Naive thymus-derived CD4-positive, alpha-beta T cell (primary cell): ENCODE results near the gene CEP85. TPM values are rescaled to one million over a fixed set of nuclear protein-coding genes. Genes with fewer than 3 reads are reported as not detected.

Experiments used
- ATAC-seq: fragments of 150-1000 bp; cut with Tn5 transposase; 2 replicates; pipeline ENCODE4 v1.10.0; 2021; ENCODE audit warnings: mild to moderate bottlenecking, moderate library complexity
- CTCF ChIA-PET: fragments of 350-600 bp; sonication (Branson Sonifier 250); formaldehyde crosslinking; loops from one replicate; lab custom pipeline; 2021; ENCODE audit warnings: antibody characterized with exemption; lab: Charles Lee
- POLR2A ChIA-PET: fragments of 350-600 bp; sonication (Branson Sonifier 250); formaldehyde crosslinking; loops from one replicate; lab custom pipeline; 2021; ENCODE audit warnings: antibody characterized with exemption, inconsistent platforms; lab: Charles Lee
- DNase-seq, 9 donors: peaks; one replicate each; pipeline versions ENCODE4 v3.0.0 to v3.0.0-alpha.2; 2020 to 2022; ENCODE audit warnings: mixed read lengths in 1 of 9
- H3K27ac ChIP-seq: one replicate; pipeline ENCODE4 v1.7.0; 2013; ENCODE audit warnings: mild to moderate bottlenecking, low read depth, low read length, moderate library complexity
- H3K27me3 ChIP-seq, 2 donors: one replicate each; pipeline ENCODE4 v1.7.0; 2013; ENCODE audit warnings: low read length in 2 of 2, mild to moderate bottlenecking in 2 of 2, moderate library complexity in 2 of 2; ENCODE audit not compliant: control insufficient read depth in 2 of 2, insufficient read depth in 2 of 2
- H3K36me3 ChIP-seq, 3 experiments: 1 replicate in 2 of 3; 2 replicates in 1 of 3; pipeline ENCODE4 v1.7.0; 2013; ENCODE audit warnings: low read length in 3 of 3, mild to moderate bottlenecking in 3 of 3, moderate library complexity in 1 of 3; ENCODE audit not compliant: insufficient read depth in 3 of 3, control insufficient read depth in 2 of 3
- H3K4me1 ChIP-seq, 2 donors: one replicate each; pipeline ENCODE4 v1.7.0; 2013; ENCODE audit warnings: low read length in 2 of 2, mild to moderate bottlenecking in 2 of 2, moderate library complexity in 1 of 2; ENCODE audit not compliant: control insufficient read depth in 2 of 2, insufficient read depth in 2 of 2
- H3K4me3 ChIP-seq: 2 replicates; pipeline ENCODE4 v1.7.0; 2013; ENCODE audit warnings: mild to moderate bottlenecking, low read length
- H3K9me3 ChIP-seq, 3 experiments: 1 replicate in 2 of 3; 2 replicates in 1 of 3; pipeline ENCODE4 v1.7.0; 2013; ENCODE audit warnings: low read length in 3 of 3; ENCODE audit not compliant: control insufficient read depth in 2 of 3
- H3K27ac Mint-ChIP-seq, 9 donors: one replicate each; pipeline ENCODE4 v1.8.0; 2020 to 2022; ENCODE audit warnings: mixed read lengths in 9 of 9, mild to moderate bottlenecking in 8 of 9, moderate library complexity in 5 of 9, inconsistent platforms in 2 of 9
- H3K27me3 Mint-ChIP-seq, 5 donors: one replicate each; pipeline ENCODE4 v1.8.0; 2021 to 2022; ENCODE audit warnings: mixed read lengths in 5 of 5, mild to moderate bottlenecking in 1 of 5
- H3K36me3 Mint-ChIP-seq, 5 donors: one replicate each; pipeline ENCODE4 v1.8.0; 2020 to 2022; ENCODE audit warnings: mixed read lengths in 5 of 5, mild to moderate bottlenecking in 3 of 5, inconsistent platforms in 1 of 5
- H3K4me1 Mint-ChIP-seq, 7 donors: one replicate each; pipeline ENCODE4 v1.8.0; 2020 to 2022; ENCODE audit warnings: mixed read lengths in 7 of 7, mild to moderate bottlenecking in 3 of 7, inconsistent platforms in 1 of 7
- H3K4me3 Mint-ChIP-seq, 10 donors: one replicate each; pipeline ENCODE4 v1.8.0; 2020 to 2022; ENCODE audit warnings: mild to moderate bottlenecking in 10 of 10, mixed read lengths in 10 of 10, moderate library complexity in 6 of 10, inconsistent platforms in 2 of 10
- H3K9me3 Mint-ChIP-seq, 11 donors: one replicate each; pipeline ENCODE4 v1.8.0; 2020 to 2022; ENCODE audit warnings: mixed read lengths in 11 of 11, mild to moderate bottlenecking in 4 of 11, inconsistent platforms in 1 of 11, moderate library complexity in 1 of 11
- intact Hi-C, 2 donors: fragments of 100-400 bp; cut with micrococcal nuclease; formaldehyde crosslinking; loops; one replicate each; pipeline ENCODE4 v1.15.1; 2023
- polyA plus RNA-seq, 2 donors: library from polyadenylated mRNA; unstranded; fragments of 300-500 nt; fragmentation: Illumina TruSeq; gene quantifications; one replicate each; pipeline ENCODE4 v1.2.3, GENCODE V29; 2021
- total RNA-seq, 6 experiments: library from RNA in 5 of 6; stranded (reverse) in 5 of 6; gene quantifications; 1 replicate in 5 of 6; 2 replicates in 1 of 6; pipeline ENCODE4 v1.2.3 and lab custom pipeline; 2021 to 2026

CEP85 gene
- total and polyA plus RNA-seq, 7 experiments from 2014 or later, result 5.4 to 34.8 (median 18.1) TPM

GRCh38 chr1:26259005-26259404 lies 25.0 kb downstream of the CEP85 start:
- CTCF ChIA-PET, result no interaction called here
- H3K4me1 ChIP-seq, result no peaks in the 10 kb centered on the region
- H3K27ac Mint-ChIP-seq, result peak overlapping the region in 1 of 9 donors; percentile 5
- H3K27me3 ChIP-seq, result no peaks in the 10 kb centered on the region
- no peaks in the 10 kb centered on the region for H3K9me3 ChIP-seq
- POLR2A ChIA-PET, result interaction anchor here (0.6 kb wide), 1 partner anchor 10 kb away, joined by 4 read pairs; no protein-coding TSS in a partner anchor
- peaks cover 3 to 75% (median 14%) of the 10 kb centered on the region in 3 experiments for H3K36me3 ChIP-seq
- no peak overlapping the region for H3K4me3 ChIP-seq
- intact Hi-C loops, result no loop called here
- DNase-seq (no peak), ATAC-seq (peak; percentile 50)
- H3K27me3 Mint-ChIP-seq, result no peaks in the 10 kb centered on the region
- H3K9me3 Mint-ChIP-seq, result no peaks in the 10 kb centered on the region
- peaks cover 19 to 63% (median 39%) of the 10 kb centered on the region in 5 donors for H3K36me3 Mint-ChIP-seq
- H3K4me1 Mint-ChIP-seq, result peaks cover 0 to 5% (median 0%) of the 10 kb centered on the region in 7 donors
- H3K4me3 Mint-ChIP-seq, result no peak overlapping the region
- no peak overlapping the region for H3K27ac ChIP-seq

GRCh38 chr1:26259578-26259977 lies 25.6 kb downstream of the CEP85 start:
- POLR2A ChIA-PET, result interaction anchor here (0.6 kb wide), 1 partner anchor 10 kb away, joined by 4 read pairs; no protein-coding TSS in a partner anchor
- DNase-seq (no peak), ATAC-seq (peak; percentile 80)
- Mint-ChIP-seq H3K4me1 (peaks cover 0 to 6% (median 0%) of the 10 kb centered on the region in 7 donors), H3K27me3 (no peaks in the 10 kb centered on the region), H3K9me3 (no peaks in the 10 kb centered on the region), H3K4me3 (no peak overlapping the region), H3K27ac (peak overlapping the region in 1 of 9 donors; percentile 5), H3K36me3 (peaks cover 19 to 66% (median 42%) of the 10 kb centered on the region in 5 donors)
- Histone ChIP-seq H3K27me3 (no peaks in the 10 kb centered on the region), H3K4me3 (no peak overlapping the region), H3K4me1 (no peaks in the 10 kb centered on the region), H3K36me3 (peaks cover 3 to 81% (median 14%) of the 10 kb centered on the region in 3 experiments), H3K9me3 (no peaks in the 10 kb centered on the region), H3K27ac (no peak overlapping the region)
- intact Hi-C loops, result no loop called here
- CTCF ChIA-PET, result no interaction called here

- H3K9me3 Mint-ChIP-seq, result peaks cover 0 to 3% (median 1%) of the 10 kb centered on the region in 11 donors
- POLR2A ChIA-PET, result interaction anchor here (0.5 kb wide), 1 partner anchor 85 kb away, joined by 3 read pairs; no protein-coding TSS in a partner anchor
Observed at GRCh38 chr1:26263212-26263611, 29.2 kb downstream of the CEP85 start.

GRCh38 chr1:26265405-26265804 lies 31.4 kb downstream of the CEP85 start:
- POLR2A ChIA-PET, result no interaction called here

More at GRCh38 chr1:26263212-26263611, 29.2 kb downstream of the CEP85 start:
- no peak overlapping the region for H3K4me3 Mint-ChIP-seq
- Histone ChIP-seq H3K27me3 (no peaks in the 10 kb centered on the region), H3K4me1 (no peaks in the 10 kb centered on the region), H3K36me3 (peaks cover 3 to 60% (median 5%) of the 10 kb centered on the region in 3 experiments), H3K27ac (no peak overlapping the region), H3K9me3 (no peaks in the 10 kb centered on the region), H3K4me3 (no peak overlapping the region)
- ATAC-seq, result no peak
- H3K36me3 Mint-ChIP-seq, result peaks cover 17 to 62% (median 45%) of the 10 kb centered on the region in 5 donors
- no peak overlapping the region for H3K27ac Mint-ChIP-seq
- no peaks in the 10 kb centered on the region for H3K27me3 Mint-ChIP-seq
- CTCF ChIA-PET, result interaction anchor here (0.8 kb wide), 1 partner anchor 111 kb away, joined by 3 read pairs; no protein-coding TSS in a partner anchor
- H3K4me1 Mint-ChIP-seq, result peaks cover 0 to 9% (median 0%) of the 10 kb centered on the region in 7 donors
- intact Hi-C loops, result no loop called here
- no peak for DNase-seq

GRCh38 chr1:26268290-26269197 lies 34.5 kb downstream of the CEP85 start:
- DNase-seq (no peak), ATAC-seq (no peak)
- H3K4me1 Mint-ChIP-seq, result peaks cover 0 to 6% (median 0%) of the 10 kb centered on the region in 7 donors
- Histone ChIP-seq H3K27me3 (no peaks in the 10 kb centered on the region), H3K27ac (no peak overlapping the region), H3K36me3 (peaks cover 0 to 60% (median 0%) of the 10 kb centered on the region in 3 experiments), H3K4me1 (no peaks in the 10 kb centered on the region), H3K4me3 (no peak overlapping the region), H3K9me3 (peaks cover 0 to 9% (median 4%) of the 10 kb centered on the region in 3 experiments)
- peaks cover 0 to 15% (median 8%) of the 10 kb centered on the region in 11 donors for H3K9me3 Mint-ChIP-seq
- peak overlapping the region in 1 of 9 donors; percentile 65 for H3K27ac Mint-ChIP-seq
- intact Hi-C loops, result no loop called here
- H3K27me3 Mint-ChIP-seq, result no peaks in the 10 kb centered on the region
- POLR2A ChIA-PET, result interaction anchor here (1.0 to 26.8 kb wide), 2 partner anchors 45 to 70 kb away, joined by 3 to 1967 read pairs; partner anchors contain the start of genes CD52 and UBXN11
- CTCF ChIA-PET, result interaction anchor here (1.0 kb wide), 1 partner anchor 96 kb away, joined by 4 read pairs; no protein-coding TSS in a partner anchor
- peaks cover 22 to 66% (median 39%) of the 10 kb centered on the region in 5 donors for H3K36me3 Mint-ChIP-seq
- H3K4me3 Mint-ChIP-seq, result no peak overlapping the region

More at GRCh38 chr1:26265405-26265804, 31.4 kb downstream of the CEP85 start:
- Histone ChIP-seq H3K9me3 (peaks cover 0 to 9% (median 4%) of the 10 kb centered on the region in 3 experiments), H3K27me3 (no peaks in the 10 kb centered on the region), H3K4me3 (no peak overlapping the region), H3K4me1 (no peaks in the 10 kb centered on the region), H3K36me3 (peaks cover 0 to 59% (median 0%) of the 10 kb centered on the region in 3 experiments), H3K27ac (no peak overlapping the region)
- intact Hi-C loops, result no loop called here
- Mint-ChIP-seq H3K36me3 (peaks cover 14 to 66% (median 46%) of the 10 kb centered on the region in 5 donors), H3K4me3 (no peak overlapping the region), H3K4me1 (peaks cover 0 to 6% (median 0%) of the 10 kb centered on the region in 7 donors), H3K27me3 (no peaks in the 10 kb centered on the region), H3K27ac (no peak overlapping the region), H3K9me3 (peaks cover 0 to 15% (median 8%) of the 10 kb centered on the region in 11 donors)
- no peak for DNase-seq
- ATAC-seq, result no peak
- CTCF ChIA-PET, result interaction anchor here (0.6 kb wide), 1 partner anchor 61 kb away, joined by 3 read pairs; no protein-coding TSS in a partner anchor

GRCh38 chr1:26269198-26269550 lies 35.2 kb downstream of the CEP85 start:
- Histone ChIP-seq H3K36me3 (peaks cover 0 to 54% (median 0%) of the 10 kb centered on the region in 3 experiments), H3K4me1 (no peaks in the 10 kb centered on the region), H3K27me3 (no peaks in the 10 kb centered on the region), H3K4me3 (no peak overlapping the region), H3K9me3 (peaks cover 0 to 9% (median 4%) of the 10 kb centered on the region in 3 experiments), H3K27ac (no peak overlapping the region)
- Mint-ChIP-seq H3K36me3 (peaks cover 22 to 60% (median 33%) of the 10 kb centered on the region in 5 donors), H3K27ac (peak overlapping the region in 1 of 9 donors; percentile 49), H3K27me3 (no peaks in the 10 kb centered on the region), H3K9me3 (peaks cover 0 to 15% (median 8%) of the 10 kb centered on the region in 11 donors), H3K4me3 (no peak overlapping the region), H3K4me1 (peaks cover 0 to 6% (median 0%) of the 10 kb centered on the region in 7 donors)
- ChIA-PET POLR2A (interaction anchor here (0.7 to 26.8 kb wide), 2 partner anchors 10 to 44 kb away, joined by 4 to 1967 read pairs; partner anchors contain the start of genes CD52 and UBXN11), CTCF (interaction anchor here (1.0 kb wide), 1 partner anchor 96 kb away, joined by 4 read pairs; no protein-coding TSS in a partner anchor)
- no peak for ATAC-seq
- DNase-seq, result no peak
- intact Hi-C loops, result no loop called here
